HG03135 (cell line): ENCODE measurements around the gene CDC26.
"Not testable (repeated sequence)": the region's sequence is repeated elsewhere in the genome, so short reads cannot be mapped to it uniquely, and the experiment has no call there.

Experiments
- ATAC-seq: cut with Tn5 transposase; IDR thresholded peaks from one replicate; pipeline ENCODE4 v1.9.1; 2021; ENCODE audit warnings: mild to moderate bottlenecking, moderate library complexity; ENCODE audit not compliant: unreplicated experiment

Gene CDC26

DNA sequence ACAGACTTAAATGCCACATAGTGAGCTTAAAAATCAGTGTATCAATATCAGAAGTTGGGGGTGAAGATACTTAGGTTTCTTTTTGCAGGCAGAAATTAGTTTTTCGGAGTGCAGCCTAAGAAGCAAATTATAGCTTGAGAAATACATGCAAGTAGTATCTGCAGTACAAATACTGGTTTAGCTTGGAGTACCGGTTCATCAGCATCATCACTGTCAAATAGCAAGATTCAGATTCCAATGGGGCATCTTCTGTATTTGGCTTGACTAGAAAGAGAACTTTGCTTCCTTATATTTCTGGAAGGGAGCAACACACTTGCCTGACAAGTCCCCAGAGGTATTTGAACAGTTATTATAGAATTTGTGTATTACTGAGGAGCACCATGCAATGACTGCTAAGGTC, 34.2 kb downstream of the CDC26 start:
- no peak for ATAC-seq

DNA sequence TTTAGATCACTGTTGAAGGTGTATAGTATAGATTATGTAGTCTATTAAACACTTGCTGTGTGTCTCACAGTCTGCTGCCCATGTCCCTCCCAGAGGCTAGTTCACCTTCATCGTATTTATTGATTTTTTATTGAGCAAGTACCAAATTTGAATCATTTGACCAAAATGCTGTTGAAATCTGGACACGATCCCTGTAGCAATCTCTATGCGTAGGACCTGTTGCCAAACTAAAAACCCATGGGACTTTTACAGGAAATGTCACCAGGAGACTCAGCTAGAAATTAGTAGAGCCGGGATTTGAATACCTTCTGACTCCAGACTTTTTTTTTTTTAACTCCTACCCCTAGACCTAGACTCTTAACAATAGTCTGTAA, 36.5 kb downstream of the CDC26 start:
- no peak for ATAC-seq

GRCh38 chr9:113238202-113238858, 37.0 kb downstream of the CDC26 start:
- ATAC-seq, result no peak

DNA sequence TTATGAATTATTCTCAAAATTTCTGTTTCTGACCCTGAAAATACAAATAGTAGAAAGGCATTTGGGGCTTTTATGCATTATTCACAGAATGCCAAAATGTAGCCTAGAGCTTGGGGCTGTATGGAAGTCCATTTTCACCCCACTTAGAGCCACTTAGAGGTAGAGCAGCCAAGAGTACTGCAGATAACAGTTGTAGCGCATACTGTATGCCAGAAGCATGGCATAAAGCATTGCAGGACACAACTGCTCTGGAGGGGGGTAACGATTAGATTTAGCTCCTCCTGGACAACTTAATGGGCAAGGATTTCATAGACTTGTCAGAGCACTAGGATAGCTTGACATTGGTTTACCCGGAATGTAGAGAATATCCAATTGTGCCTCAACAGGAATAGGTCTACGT, 38.3 kb downstream of the CDC26 start:
- no peak for ATAC-seq

DNA sequence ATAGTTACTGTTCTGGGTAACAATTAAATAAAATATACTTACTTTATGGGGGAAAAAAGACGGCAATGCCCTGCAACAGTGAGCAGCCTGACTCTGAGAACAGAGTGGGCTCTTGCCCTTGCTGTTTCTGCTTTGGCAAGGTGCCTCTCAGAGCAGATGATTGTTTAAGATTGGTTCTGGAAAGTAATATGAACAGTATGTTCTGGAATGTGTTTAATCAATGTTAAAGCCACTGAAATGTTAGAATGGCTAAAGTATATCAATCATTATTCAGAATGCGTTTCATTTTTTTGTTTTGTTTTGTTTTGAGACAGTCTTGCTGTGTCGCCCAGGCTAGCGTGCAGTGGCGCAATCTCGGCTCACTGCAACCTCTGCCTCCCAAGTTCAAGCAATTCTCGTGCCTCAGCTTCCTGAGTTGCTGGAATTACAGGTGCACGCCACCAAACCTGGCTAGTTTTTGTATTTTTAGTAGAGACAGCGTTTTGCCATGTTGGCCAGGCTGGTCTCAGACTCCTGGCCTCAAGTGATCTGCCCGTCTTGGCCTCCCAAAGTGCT, 39.6 kb downstream of the CDC26 start:
- not testable (repeated sequence) for ATAC-seq

DNA sequence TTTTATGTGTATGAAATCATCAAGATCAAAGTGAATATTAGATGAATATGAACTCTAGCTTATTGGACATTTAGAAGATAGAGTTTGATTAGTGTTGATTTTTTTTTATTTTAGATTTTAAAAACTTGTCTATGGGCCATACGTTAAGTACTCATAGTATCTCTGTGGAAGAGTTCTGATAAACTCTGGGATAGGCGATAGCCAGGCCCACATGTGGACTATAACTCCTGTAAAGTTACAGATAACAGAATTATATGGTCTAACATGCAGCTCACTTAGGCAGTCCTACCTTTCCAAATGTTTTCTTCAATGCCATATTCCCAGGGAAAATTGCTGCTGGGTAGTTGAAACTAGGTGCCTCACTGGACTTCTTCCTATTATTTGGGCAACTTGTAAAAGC, 43.7 kb downstream of the CDC26 start:
- ATAC-seq, result no peak

- ATAC-seq, result no peak
Observed at GRCh38 chr9:113228130-113228665, 47.2 kb downstream of the CDC26 start.

DNA sequence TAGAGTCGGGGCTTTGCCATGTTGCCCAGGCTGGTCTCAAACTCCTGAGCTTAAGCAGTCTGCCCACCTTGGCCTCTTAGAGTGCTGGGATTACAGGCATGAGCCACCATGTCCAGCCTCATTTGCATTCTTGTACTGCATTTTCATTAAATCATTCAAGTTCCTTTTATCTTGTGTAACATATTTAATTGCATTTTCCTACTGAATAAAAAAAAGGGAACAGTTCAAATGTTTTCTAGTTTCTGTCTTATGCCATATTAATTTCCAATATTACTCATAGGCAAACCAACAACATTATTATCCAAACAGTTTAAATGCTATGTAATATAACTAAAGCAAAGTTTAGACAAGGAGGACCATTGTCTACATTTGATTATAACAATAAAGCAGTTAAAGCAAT, 47.9 kb downstream of the CDC26 start:
- ATAC-seq, result no peak

- ATAC-seq, result no peak
Observed at GRCh38 chr9:113223963-113224362, 51.4 kb downstream of the CDC26 start.

DNA sequence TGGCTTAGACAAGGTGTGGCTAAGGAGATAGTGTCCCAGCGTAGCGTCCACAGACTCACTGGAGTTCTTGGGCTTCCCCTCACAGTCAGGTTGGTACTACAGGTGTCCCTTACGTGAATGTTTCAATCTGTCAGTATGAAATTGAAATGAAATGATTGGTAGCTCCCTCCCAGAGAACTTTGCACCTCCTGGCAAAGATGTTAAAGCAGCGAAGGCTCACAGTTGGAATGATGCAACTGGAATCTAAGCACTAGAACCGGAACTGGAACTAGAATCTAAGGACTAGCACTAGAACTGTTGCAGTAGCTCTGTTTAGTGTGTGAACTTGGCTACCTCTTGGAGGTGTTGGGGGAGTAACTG, 52.9 kb downstream of the CDC26 start:
- no peak for ATAC-seq

DNA sequence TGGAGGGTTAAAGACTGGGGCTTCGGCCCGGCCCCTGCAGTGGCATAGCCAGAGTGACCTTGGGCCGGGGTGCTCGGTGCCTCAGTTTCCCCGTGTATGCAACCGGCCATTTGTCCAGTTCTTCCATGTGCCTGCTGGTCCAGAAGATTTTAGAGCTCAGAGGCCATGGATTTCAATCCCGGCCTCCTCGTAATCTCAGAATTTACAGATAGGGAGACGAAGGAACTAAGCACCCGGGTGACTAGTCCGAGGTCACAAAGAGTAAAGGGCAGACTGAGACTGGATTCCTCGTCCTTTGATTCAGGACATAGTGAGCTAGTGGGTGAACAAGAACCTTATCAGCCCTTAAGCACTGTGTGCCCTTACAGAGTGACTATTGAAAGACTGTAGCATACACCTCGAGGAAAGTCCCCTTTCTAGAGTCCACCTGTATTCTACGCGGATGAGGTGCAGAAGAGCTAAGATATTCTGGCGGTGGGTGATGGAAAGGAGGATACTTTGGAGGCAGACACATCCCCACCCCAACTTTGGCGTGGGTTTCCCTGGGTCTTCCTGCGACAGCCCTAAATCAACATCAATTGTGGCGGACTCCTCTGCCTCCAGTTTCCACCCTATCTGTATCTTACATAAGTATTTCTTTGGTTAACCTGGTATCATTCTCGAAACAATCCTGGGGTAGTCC, 53.4 kb downstream of the CDC26 start:
- no peak for ATAC-seq

DNA sequence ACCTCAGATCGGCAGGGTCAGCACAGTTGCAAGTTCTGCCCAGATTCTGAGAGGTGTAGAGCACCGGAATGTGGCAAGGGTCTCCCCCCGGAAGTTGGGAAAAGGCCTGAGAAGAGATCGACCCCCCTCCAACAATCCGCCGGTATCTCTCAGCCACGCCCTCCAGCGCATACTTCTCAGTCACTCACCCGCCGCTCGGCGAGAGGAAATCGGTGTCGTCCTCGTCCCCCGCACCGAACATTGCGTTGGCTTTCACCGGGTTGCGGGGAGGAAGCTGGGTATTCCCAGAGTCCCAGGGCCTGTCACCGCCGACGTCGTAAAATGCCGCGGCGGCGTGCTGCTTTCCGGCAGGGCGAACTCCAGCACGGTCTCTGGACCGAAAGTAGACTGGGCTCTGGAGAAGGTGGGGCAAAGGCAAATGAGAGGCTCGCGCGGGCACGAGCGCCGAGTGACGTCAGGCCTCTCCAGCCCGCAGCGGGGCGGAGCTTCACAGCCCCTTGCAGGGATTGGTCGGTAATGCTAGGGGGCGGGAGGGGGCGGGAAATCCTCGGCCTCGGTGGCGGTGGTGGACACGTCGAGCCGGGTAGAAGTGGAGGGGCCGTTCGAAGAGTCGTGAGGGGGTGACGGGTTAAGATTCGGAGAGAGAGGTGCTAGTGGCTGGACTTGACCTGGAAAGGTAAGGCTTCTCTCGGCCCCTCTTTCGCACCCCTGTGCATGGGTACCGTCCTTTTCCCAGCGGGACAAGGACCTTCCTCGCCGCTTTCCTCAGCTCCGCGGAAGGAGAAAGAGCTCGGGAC, 54.2 kb downstream of the CDC26 start, which contains the start of the genes FKBP15 and SLC31A1:
TSS of gene FKBP15 (minus strand) at position 275 of the 797 bp plus-strand sequence. CDS start at position 241, 34 bp downstream.
TSS of gene SLC31A1 (plus strand) at position 542 of the 797 bp plus-strand sequence. CDS start 34,605 bp downstream, outside the sequence.
- ATAC-seq, result peak; percentile 84

GRCh38 chr9:113220467-113221002, 54.8 kb downstream of the CDC26 start:
- no peak for ATAC-seq

DNA sequence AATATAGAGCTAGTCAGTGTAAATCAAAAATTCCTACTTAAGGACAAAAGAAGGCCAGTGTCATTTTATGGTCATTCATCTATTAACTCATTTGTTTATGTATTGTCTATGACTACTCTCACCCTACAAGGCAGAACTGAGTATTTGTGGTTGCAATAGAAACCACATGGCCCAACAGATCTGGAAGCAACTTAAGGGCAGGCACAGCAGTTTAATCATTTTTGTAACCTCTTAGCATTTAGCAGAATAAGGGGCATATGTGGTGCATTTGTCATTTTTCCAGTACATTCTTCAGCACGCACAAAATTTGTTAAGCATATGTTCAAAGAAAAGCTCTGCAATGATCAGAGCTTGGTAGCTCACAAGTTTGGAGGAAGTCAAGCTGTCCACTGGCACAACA, 55.4 kb downstream of the CDC26 start:
- ATAC-seq, result peak; percentile 60

DNA sequence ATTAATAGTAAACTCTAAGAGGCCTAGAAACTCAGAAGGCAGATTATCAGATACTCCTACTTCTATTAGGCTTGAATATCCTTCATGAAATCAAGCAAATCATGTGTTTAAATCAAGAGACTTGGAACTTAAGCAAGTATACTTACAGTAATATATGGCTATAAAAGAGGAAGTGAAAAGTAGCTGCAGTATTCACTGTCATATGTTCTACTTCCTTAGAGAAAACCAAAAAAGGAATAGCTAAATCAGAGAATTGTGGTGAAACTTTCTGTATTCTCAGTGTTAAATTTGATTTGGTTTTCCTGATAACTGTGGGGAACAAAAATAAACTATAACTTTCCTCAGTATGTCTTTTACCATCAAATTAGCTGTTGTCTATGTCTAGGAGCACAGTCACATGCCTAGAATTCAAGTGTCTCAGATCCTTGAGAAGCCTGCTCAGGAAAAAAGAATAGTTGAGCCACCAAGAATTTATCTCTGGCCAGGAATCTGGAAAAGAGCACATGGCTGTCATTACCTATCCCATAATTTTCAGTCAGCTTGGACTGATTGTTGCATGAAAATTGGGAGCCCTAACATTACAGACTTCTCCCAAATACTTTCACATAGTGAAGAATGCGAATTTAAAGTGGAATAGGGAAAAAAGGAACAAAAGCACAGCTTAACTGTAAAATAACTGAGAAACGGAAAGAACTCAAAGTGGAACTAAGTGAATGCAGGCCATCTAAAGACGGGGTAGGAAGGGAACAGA, 56.0 kb downstream of the CDC26 start:
- no peak for ATAC-seq
